Uterus (tissue), 4 donors: ENCODE results near the gene KRTAP1-1. TPM values are rescaled to one million over a fixed set of nuclear protein-coding genes. Genes with fewer than 3 reads are reported as not detected.
"Not testable (repeated sequence)": the region's sequence is repeated elsewhere in the genome, so short reads cannot be mapped to it uniquely, and the experiment has no call there.

ENCODE experiments used
- DNase-seq, 2 donors: peaks; one replicate each; pipeline ENCODE4 v3.0.0-alpha.2; 2019 to 2020
- H3K27ac ChIP-seq, 2 donors: fragments of 200-600 bp; sonication (generic); 1 replicate in 1 of 2; 2 replicates in 1 of 2; pipeline ENCODE4 v1.5.1; 2016 to 2018
- H3K27me3 ChIP-seq, 2 donors: fragments of 200-600 bp; sonication (generic); one replicate each; pipeline ENCODE4 v1.5.1; 2018 to 2019; ENCODE audit warnings: control low read depth in 1 of 2
- H3K36me3 ChIP-seq, 2 donors: fragments of 200-600 bp; sonication (generic); one replicate each; pipeline ENCODE4 v1.5.1; 2019; ENCODE audit warnings: control low read depth in 1 of 2
- H3K4me1 ChIP-seq, 2 donors: fragments of 200-600 bp; sonication (generic); one replicate each; pipeline ENCODE4 v1.5.1; 2018 to 2019; ENCODE audit warnings: control low read depth in 1 of 2
- H3K4me3 ChIP-seq, 2 donors: fragments of 200-600 bp; sonication (generic); 1 replicate in 1 of 2; 2 replicates in 1 of 2; pipeline ENCODE4 v1.5.1; 2018 to 2019; ENCODE audit warnings: mild to moderate bottlenecking in 1 of 2
- H3K9me3 ChIP-seq, 2 donors: fragments of 200-600 bp; sonication (generic); one replicate each; pipeline ENCODE4 v1.5.1; 2019; ENCODE audit warnings: control low read depth in 1 of 2
- POLR2A ChIP-seq, 2 donors: fragments of 450-650 bp; IDR thresholded peaks; one replicate each; pipeline ENCODE4 v1.6.1; 2016; ENCODE audit warnings: antibody characterized with exemption in 2 of 2, mild to moderate bottlenecking in 1 of 2, moderate library complexity in 1 of 2
- intact Hi-C: fragments of 100-400 bp; cut with DNase I; formaldehyde crosslinking; loops from one replicate; pipeline ENCODE4 v1.15.1; 2023; ENCODE audit warnings: low total_unique reads
- total RNA-seq, 4 donors: library from RNA; depleted of rRNA in 3 of 4; stranded (reverse); fragments of >200 nt in 3 of 4; gene quantifications; one replicate each; pipeline versions ENCODE4 v1.1.0 to v1.2.4, GENCODE V29; 2014 to 2023
- TF ChIP-seq, protein P1 (sequence below), 4 experiments: fragments of 200-600 bp in 2 of 4; fragments of 450-650 bp in 2 of 4; sonication (generic) in 2 of 4; IDR thresholded peaks; one replicate each; pipeline ENCODE4 v1.5.1; 2016 to 2019; ENCODE audit warnings: antibody characterized with exemption in 4 of 4, mild to moderate bottlenecking in 2 of 4, moderate library complexity in 1 of 4
- donor health status: DM: yes; HTN: yes; CAD: no.

Gene KRTAP1-1
- total RNA-seq, 4 donors from 2014 or later, result not detected

DNA sequence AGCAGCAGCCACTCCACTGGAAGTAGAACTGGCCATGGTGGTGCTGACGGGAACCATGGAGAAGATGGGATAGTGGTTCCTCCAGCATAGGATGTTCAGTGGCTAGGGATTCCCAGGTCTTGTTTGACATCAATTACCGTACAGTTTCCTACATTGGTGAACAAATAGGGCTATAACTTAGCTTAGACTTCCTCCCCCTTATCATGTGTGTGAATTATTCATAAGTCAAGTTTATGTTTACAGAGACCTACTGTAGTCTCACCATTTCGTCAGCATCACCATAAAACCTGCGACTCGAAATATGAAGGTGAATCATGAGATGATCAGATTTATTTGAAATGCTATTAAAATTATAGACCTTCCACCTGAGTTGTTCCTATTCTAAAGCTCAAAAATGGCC is 17.5 kb upstream of the KRTAP1-1 start:
- intact Hi-C loops, result no loop called here
- TF ChIP-seq, protein P1, sequence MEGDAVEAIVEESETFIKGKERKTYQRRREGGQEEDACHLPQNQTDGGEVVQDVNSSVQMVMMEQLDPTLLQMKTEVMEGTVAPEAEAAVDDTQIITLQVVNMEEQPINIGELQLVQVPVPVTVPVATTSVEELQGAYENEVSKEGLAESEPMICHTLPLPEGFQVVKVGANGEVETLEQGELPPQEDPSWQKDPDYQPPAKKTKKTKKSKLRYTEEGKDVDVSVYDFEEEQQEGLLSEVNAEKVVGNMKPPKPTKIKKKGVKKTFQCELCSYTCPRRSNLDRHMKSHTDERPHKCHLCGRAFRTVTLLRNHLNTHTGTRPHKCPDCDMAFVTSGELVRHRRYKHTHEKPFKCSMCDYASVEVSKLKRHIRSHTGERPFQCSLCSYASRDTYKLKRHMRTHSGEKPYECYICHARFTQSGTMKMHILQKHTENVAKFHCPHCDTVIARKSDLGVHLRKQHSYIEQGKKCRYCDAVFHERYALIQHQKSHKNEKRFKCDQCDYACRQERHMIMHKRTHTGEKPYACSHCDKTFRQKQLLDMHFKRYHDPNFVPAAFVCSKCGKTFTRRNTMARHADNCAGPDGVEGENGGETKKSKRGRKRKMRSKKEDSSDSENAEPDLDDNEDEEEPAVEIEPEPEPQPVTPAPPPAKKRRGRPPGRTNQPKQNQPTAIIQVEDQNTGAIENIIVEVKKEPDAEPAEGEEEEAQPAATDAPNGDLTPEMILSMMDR (IDR thresholded peaks at IDR 0.05), result no peak
- TF ChIP-seq POLR2A (IDR thresholded peaks at IDR 0.05), result no peak
- Histone ChIP-seq H3K9me3 (no peaks in the 10 kb centered on the region), H3K4me3 (no peak overlapping the region), H3K27me3 (no peaks in the 10 kb centered on the region), H3K36me3 (no peaks in the 10 kb centered on the region), H3K4me1 (peaks cover 0 to 8% of the 10 kb centered on the region in 2 donors), H3K27ac (no peak overlapping the region)
- no peak for DNase-seq

DNA sequence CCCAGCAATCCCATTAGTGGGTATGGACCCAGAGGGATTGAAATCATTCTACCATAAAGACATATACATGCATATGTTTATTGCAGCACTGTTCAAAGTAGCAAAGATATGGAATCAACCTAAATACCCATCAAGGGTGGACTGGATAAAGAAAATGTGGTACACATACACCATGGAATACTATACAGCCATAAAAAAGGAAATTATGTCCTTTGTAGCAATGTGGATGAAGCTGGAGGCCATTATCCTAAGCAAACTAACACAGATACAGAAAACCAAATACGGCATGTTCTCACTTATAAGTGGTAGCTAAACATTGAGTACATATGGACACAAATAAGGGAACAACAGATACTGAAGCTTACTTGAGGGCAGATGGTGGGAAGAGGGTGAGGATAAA is 16.3 kb upstream of the KRTAP1-1 start:
- TF ChIP-seq, protein P1 (IDR thresholded peaks at IDR 0.05), result no peak
- no peak for TF ChIP-seq POLR2A (IDR thresholded peaks at IDR 0.05)
- intact Hi-C loops, result no loop called here
- Histone ChIP-seq H3K9me3 (no peaks in the 10 kb centered on the region), H3K36me3 (no peaks in the 10 kb centered on the region), H3K27me3 (no peaks in the 10 kb centered on the region), H3K4me1 (peaks cover 0 to 7% of the 10 kb centered on the region in 2 donors), H3K27ac (no peak overlapping the region), H3K4me3 (no peak overlapping the region)
- no peak for DNase-seq

DNA sequence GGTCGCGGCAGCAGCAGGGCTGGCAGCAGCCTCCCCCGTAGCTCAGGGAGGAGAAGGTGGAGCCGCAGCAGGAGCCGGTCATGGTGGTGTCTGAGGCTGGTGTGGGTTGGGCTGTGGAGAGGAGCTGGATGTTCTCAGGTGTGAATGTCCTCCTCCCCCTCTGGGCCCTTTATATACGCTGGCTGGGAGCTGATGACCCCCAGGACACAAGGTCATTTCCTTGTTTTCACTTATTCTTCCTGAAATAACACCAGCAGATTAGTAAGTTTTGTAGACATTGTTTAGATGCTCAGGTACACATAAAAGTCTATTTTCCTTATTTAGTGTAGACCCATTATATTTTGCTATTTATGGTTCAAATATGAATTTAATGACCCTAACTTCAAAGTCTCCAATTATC is 13.9 kb upstream of the KRTAP1-1 start, which contains the start of gene KRTAP2-2:
TSS of gene KRTAP2-2 (minus strand) at position 101 of the 400 bp plus-strand sequence. CDS start at position 82, 19 bp downstream.
- H3K27me3 ChIP-seq, H3K27ac ChIP-seq, H3K9me3 ChIP-seq, DNase-seq, intact Hi-C loops, H3K4me1 ChIP-seq, H3K4me3 ChIP-seq, H3K36me3 ChIP-seq: not testable (repeated sequence)

DNA sequence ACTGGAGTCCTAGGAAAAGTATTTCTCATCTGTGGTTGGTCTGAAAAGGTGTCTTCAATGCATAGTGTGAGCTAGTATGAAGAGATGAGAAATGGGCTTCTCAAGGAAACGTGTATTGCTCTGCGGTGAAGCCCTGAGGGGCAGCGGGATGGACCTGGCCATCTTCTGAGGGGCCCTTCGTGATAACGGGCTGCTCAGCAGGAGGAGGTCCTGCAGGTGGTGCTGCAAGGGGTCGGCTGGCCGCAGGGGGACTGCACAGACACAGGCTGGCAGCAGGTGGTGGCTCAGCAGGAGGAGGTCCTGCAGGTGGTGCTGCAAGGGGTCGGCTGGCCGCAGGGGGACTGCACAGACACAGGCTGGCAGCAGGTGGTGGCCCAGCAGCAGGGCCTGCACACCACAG is 13.3 kb upstream of the KRTAP1-1 start:
- H3K4me1 ChIP-seq, DNase-seq, H3K9me3 ChIP-seq, H3K4me3 ChIP-seq, H3K36me3 ChIP-seq, intact Hi-C loops, H3K27ac ChIP-seq, H3K27me3 ChIP-seq: not testable (repeated sequence)

DNA sequence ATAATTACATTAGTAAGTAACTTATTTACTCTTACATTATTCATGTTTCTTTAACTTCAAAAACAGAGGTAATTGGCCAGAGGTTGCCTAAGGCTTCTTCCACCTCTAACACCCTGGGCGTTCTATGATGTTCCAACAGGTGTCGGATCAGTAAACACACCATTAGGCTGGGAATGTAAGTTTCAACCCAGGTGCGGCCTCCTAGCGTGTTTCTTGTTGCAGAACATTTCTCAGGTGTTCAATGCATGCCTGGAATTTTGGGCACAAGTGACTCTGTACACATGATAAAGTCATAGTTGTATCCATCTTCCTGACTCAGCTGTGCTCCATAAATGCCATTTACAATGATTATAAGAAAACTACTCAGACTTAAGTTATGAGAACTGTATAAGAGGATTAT is 12.8 kb upstream of the KRTAP1-1 start:
- intact Hi-C loops, result no loop called here
- Histone ChIP-seq H3K4me1 (no peaks in the 10 kb centered on the region), H3K27me3 (no peaks in the 10 kb centered on the region), H3K27ac (no peak overlapping the region), H3K4me3 (no peak overlapping the region), H3K36me3 (no peaks in the 10 kb centered on the region), H3K9me3 (no peaks in the 10 kb centered on the region)
- DNase-seq, result no peak
- TF ChIP-seq POLR2A (IDR thresholded peaks at IDR 0.05), result no peak
- TF ChIP-seq, protein P1 (IDR thresholded peaks at IDR 0.05), result no peak

DNA sequence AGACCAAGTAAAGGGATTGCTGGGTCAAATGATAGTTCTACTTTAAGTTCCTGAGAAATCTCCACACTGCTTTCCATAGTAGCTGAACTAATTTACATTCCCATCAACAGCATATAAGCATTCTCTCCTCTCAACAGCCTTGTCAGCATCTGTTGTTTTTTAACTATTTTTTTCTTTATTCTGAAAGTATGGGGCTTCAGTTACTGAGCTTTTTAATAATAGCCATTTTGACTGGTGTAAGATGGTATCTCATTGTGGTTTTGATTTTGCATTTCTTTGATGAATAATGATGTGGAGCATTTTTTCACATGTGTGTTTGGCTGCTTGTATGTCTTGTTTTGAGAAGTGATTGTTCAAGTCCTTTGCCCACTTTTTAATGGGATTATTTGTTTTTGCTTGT is 11.3 kb upstream of the KRTAP1-1 start:
- DNase-seq, result no peak
- H3K9me3 ChIP-seq, result no peaks in the 10 kb centered on the region
- no peak for TF ChIP-seq POLR2A (IDR thresholded peaks at IDR 0.05)
- TF ChIP-seq, protein P1 (IDR thresholded peaks at IDR 0.05), result no peak
- no peaks in the 10 kb centered on the region for H3K4me1 ChIP-seq
- intact Hi-C loops, result no loop called here
- H3K36me3 ChIP-seq, result no peaks in the 10 kb centered on the region
- H3K4me3 ChIP-seq, result no peak overlapping the region
- no peak overlapping the region for H3K27ac ChIP-seq
- no peaks in the 10 kb centered on the region for H3K27me3 ChIP-seq
